ENCODE data around the gene WIPI1.

The WIPI1 gene

DNA sequence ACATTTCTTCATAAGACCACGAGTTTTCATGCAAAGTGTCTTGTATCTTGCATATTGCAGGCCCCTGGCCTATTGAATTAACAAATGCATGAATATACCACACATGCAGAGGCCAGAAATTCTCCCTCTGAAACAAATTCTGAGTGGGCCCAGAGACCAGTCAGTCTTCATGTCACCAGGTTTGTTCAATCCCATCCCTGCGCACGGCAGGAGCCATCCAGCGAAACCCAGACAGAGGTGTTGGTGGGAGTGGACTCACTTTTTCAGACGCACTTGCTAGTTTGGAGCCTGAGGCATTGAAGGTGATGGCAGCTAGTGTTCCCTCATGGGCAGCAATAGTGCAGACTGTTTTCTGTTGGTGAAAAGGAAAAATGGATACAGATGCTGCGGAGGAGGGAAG lies 21.9 kb downstream of the WIPI1 start:
- H3K27me3 Mint-ChIP-seq = no peaks in the 10 kb centered on the region

DNA sequence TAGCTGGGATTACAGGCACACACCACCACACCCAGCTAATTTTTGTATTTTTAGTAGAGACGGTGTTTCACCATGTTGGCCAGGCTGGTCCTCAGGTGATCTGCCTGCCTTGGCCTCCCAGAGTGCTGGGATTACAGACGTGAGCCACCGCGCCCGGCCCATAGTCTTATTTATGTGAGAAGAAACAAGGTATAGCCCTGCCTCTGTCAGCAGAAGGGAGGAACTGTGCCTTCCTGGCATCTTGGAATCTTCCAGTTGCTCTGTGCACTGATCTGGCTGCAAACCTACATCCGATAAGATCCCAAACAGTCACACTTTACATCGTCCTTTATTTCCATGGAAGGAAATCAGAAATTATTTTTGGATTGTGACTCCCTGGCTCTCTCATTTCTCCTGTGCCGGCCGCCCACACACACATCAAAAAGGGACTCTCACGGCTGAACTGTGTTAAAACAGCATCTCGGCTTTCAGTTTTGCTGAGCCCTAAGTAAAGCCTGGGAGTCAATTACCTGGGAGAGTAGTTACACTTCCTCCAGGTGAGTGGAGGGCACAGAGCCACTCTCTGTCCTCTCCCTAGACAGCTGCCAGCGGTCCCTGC lies 23.3 kb downstream of the WIPI1 start:
- Mint-ChIP-seq H3K4me1 (ENCODE audit: low read depth) (peaks cover 41% of the 10 kb centered on the region), H3K9me3 (ENCODE audit: low read depth) (no peaks in the 10 kb centered on the region), H3K27ac (no peak overlapping the region), H3K27me3 (no peaks in the 10 kb centered on the region), H3K4me3 (no peak overlapping the region), H3K36me3 (no peaks in the 10 kb centered on the region)

More for the DNA sequence above, 21.9 kb downstream of the WIPI1 start:
- Mint-ChIP-seq H3K27ac (no peak overlapping the region), H3K4me1 (ENCODE audit: low read depth) (peaks cover 41% of the 10 kb centered on the region), H3K9me3 (ENCODE audit: low read depth) (no peaks in the 10 kb centered on the region), H3K36me3 (no peaks in the 10 kb centered on the region), H3K4me3 (no peak overlapping the region)

DNA sequence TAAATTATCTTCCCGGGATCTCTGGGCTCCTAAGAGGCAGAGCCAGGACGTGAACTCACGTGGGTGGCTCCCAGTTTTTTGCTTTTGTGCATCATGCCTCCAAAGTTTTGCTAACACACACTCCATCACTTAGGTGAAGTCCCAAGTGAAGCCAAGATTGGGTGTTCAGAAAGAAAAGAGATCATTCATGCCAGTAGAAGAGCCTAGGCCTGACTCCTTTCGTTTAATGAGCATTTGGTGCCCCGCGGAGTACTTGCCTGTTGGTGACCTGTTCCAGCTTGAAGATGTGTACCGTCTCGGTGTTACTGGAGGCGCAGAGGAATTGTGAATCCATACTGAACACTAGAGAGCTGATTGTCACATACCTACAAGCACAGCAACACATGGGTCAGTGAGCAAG lies 24.1 kb downstream of the WIPI1 start:
- Mint-ChIP-seq H3K36me3 (no peaks in the 10 kb centered on the region), H3K27me3 (no peaks in the 10 kb centered on the region), H3K27ac (no peak overlapping the region), H3K4me3 (no peak overlapping the region), H3K4me1 (ENCODE audit: low read depth) (peaks cover 34% of the 10 kb centered on the region), H3K9me3 (ENCODE audit: low read depth) (no peaks in the 10 kb centered on the region)

DNA sequence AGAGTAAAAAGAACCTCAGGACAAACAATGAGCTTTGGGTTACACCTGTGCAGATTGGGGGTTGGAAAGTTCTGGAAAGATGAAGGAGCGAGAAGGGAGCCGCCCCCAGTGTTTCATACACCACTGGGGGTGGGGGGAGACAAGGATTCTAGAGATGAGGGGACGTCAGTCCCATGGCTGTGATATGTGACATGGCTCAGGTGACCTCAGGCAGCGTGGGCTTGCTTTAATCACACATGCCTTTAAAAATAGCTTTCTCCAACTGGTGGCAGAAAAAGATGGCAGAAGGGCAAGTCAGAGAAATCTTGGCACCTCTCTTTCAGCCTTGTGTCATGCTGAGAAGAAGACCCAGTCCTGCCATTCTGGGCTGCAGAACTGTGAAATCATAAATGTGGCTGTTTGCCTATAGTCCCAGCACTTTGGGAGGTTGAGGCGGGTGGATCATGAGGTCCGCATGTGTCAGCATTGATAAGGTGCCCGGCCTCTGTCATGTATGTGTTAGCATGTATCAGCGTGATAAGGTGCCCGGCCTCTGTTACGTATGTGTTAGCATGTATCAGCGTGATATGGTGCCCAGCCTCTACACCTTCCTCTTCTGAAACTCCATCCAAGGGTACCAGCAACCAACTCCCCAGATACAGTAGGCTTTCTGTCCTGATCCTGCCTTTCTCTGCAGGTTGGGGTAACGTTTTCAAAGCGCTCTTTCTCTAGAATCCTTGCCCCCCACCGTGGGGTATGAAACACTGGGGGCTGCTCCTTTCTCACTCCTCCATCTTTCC lies 25.0 kb downstream of the WIPI1 start:
- Mint-ChIP-seq H3K27me3 (no peaks in the 10 kb centered on the region), H3K4me1 (ENCODE audit: low read depth) (peaks cover 25% of the 10 kb centered on the region), H3K9me3 (ENCODE audit: low read depth) (no peaks in the 10 kb centered on the region), H3K27ac (no peak overlapping the region), H3K4me3 (no peak overlapping the region), H3K36me3 (no peaks in the 10 kb centered on the region)

DNA sequence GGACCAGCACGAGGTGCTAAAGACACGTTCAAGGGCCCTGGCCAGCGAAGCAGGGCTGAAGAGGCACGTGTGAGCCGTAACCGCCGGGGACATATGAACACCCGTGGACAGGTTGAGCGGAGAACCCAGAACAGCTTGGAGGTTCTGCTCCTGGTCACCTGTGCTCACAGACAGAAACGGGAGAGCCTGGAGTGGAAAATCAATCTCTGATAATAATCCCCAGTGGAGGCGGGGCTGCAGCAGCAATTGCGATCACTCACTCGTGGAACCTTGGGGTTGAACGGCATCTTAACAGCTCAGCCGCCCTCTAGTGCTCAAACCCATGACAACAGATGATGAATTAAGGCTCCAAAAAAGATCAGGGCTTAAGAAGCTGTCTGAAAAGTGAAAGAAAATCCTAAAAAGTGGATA lies 25.6 kb downstream of the WIPI1 start:
- peaks cover 19% of the 10 kb centered on the region for H3K4me1 Mint-ChIP-seq (ENCODE audit: low read depth)

DNA sequence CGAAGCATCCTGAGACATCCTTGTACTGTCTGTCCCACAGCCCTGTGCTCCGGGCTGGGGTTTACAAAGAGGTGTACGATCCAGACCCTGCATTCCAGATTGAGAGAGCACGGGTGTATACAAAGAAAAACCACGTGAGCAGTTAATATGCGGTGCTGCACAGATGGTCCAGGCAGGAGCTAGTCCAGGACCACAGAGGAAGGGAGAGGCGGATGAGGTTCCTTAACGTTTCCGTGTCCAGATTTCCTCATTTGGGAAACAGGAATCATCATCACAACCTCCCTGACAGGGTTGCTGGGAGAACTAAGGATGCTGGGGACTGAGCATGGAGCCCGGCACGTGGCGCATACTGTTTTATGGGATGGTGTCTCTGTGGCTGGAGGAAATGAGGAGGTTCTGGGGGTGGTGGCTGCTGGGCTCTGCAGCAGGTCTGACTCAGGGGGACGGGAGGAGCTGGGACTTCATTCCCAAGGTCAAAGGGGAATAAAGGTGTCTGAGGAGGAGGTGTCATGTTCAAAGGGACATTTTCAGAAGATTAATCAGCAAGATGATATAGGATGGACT lies 26.2 kb downstream of the WIPI1 start:
- Mint-ChIP-seq H3K27me3 (no peaks in the 10 kb centered on the region), H3K9me3 (ENCODE audit: low read depth) (no peaks in the 10 kb centered on the region), H3K4me3 (no peak overlapping the region), H3K36me3 (no peaks in the 10 kb centered on the region), H3K4me1 (ENCODE audit: low read depth) (peaks cover 14% of the 10 kb centered on the region), H3K27ac (no peak overlapping the region)

More for the DNA sequence above, 25.6 kb downstream of the WIPI1 start:
- Mint-ChIP-seq H3K27me3 (no peaks in the 10 kb centered on the region), H3K4me3 (no peak overlapping the region), H3K27ac (no peak overlapping the region), H3K36me3 (no peaks in the 10 kb centered on the region), H3K9me3 (ENCODE audit: low read depth) (no peaks in the 10 kb centered on the region)

DNA sequence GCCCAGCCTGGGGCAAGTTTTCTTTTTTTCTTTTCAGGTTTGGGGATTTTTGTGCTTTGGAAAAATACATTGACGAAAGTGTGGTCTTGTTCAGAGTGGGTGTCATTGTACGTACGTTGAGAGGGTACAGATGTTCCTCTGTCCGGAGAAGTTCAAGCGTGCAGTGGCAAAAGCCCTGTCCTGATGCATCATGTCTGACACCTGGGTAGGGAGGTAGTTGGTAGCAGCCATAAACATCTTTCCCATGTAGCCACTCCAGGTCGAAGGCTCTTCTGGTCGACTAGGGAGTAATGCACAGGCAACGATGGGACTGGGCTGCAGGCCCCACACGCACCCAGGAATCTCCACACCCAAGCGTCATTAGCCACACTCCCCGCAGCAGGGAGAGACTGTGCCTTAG lies 27.4 kb downstream of the WIPI1 start:
- no peak overlapping the region for H3K27ac Mint-ChIP-seq
- H3K27me3 Mint-ChIP-seq = no peaks in the 10 kb centered on the region
- no peak overlapping the region for H3K4me3 Mint-ChIP-seq
- H3K36me3 Mint-ChIP-seq = no peaks in the 10 kb centered on the region
- H3K4me1 Mint-ChIP-seq (ENCODE audit: low read depth) = peaks cover 9% of the 10 kb centered on the region
- H3K9me3 Mint-ChIP-seq (ENCODE audit: low read depth) = no peaks in the 10 kb centered on the region

DNA sequence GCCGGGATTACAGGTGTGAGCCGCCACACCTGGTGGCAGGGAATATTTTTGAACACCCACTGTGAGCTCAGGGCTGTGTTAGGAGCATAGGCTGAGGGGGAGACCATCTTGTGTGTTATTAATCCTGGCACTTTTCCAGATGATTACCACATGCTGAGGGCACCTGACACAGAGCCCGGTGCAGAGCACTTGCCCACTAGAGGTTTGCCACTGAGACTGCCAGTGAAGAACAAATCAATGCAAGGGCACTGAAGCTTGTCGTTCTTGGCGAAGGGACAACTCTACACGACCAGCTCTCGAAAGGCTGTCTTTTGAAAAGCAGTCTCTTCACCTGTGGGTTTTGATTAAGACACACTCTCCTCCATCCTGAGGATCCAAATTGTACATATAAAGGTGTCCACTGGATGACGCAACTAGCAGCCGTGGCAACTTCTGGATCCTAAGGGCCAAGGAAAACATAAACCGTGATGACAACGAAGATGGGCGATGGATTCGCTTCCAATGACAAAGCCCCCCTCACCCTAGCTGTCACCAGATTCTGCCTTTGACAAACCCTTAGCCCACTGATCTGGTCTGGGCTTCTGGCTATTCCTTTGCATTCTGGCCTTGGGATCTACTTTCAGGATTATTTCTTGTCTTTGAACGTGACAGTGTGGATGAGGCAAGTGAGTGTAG lies 28.7 kb downstream of the WIPI1 start:
- peaks cover 9% of the 10 kb centered on the region for H3K4me1 Mint-ChIP-seq (ENCODE audit: low read depth)
- no peaks in the 10 kb centered on the region for H3K9me3 Mint-ChIP-seq (ENCODE audit: low read depth)
- H3K4me3 Mint-ChIP-seq = no peak overlapping the region
- H3K36me3 Mint-ChIP-seq = no peaks in the 10 kb centered on the region
- H3K27me3 Mint-ChIP-seq = no peaks in the 10 kb centered on the region
- H3K27ac Mint-ChIP-seq = no peak overlapping the region

DNA sequence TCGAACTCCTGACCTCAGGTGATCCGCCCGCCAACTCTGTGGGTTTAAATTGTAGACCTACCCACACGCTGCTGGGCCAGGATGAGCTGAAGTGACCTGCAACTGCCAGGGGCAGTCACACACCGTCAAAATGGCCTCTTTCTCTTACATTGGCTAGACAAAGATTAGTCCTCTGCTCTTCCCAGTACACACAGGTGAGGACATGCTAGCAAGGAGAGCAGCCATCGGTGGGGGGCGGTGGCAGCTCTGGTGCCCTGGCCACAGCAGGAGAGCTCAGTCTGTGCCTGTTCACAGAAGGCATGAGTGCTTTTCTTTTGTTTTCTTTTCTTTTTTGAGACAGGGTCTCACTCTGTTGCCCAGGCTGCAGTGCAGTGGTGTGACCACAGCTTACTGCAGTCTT lies 29.7 kb downstream of the WIPI1 start:
- Mint-ChIP-seq H3K4me3 (no peak overlapping the region), H3K27me3 (no peaks in the 10 kb centered on the region), H3K9me3 (ENCODE audit: low read depth) (no peaks in the 10 kb centered on the region), H3K27ac (no peak overlapping the region), H3K4me1 (ENCODE audit: low read depth) (peaks cover 9% of the 10 kb centered on the region), H3K36me3 (no peaks in the 10 kb centered on the region)

DNA sequence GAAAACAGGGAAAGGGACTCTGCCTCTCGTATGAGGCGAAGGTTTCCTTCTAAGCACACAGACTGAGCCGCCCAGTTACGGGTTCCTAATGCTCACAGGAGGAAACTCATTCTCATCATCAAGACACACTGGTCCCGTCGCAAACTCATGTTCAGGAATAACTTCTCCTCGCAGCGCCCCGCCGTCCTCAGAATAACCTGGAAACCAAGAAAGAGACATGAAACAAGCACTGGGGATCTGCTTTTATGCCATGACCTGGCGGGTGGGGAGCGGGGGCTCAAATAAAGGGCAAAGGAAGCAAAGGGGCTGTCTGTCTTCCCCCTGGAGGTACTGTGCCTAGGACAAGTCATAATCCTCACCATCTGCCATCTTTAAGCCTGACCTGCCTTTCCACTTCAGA lies 31.3 kb downstream of the WIPI1 start:
- Mint-ChIP-seq H3K4me3 (no peak overlapping the region), H3K27ac (no peak overlapping the region), H3K27me3 (no peaks in the 10 kb centered on the region), H3K36me3 (no peaks in the 10 kb centered on the region), H3K4me1 (ENCODE audit: low read depth) (no peaks in the 10 kb centered on the region), H3K9me3 (ENCODE audit: low read depth) (no peaks in the 10 kb centered on the region)

DNA sequence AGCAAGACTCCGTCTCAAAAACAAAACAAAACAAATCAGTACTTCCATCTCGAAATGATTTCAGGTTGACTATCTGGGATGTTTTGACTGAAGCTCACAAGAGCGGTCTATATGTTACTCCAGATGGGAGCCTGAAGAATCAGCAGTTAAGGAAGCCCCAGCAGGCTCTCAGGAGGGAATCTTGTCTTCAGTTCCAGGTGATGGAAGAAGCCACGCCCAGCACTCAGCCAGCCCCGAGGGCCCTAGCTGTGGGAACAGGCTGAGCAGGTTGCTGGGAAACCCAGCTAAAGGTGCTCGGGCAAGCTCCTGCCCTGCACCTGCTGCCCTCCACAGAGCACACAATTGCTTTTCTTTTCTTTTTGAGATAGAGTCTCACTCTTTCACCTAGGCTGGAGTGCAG lies 32.4 kb downstream of the WIPI1 start:
- H3K27ac Mint-ChIP-seq = no peak overlapping the region
- no peaks in the 10 kb centered on the region for H3K9me3 Mint-ChIP-seq (ENCODE audit: low read depth)
- H3K4me1 Mint-ChIP-seq (ENCODE audit: low read depth) = no peaks in the 10 kb centered on the region

DNA sequence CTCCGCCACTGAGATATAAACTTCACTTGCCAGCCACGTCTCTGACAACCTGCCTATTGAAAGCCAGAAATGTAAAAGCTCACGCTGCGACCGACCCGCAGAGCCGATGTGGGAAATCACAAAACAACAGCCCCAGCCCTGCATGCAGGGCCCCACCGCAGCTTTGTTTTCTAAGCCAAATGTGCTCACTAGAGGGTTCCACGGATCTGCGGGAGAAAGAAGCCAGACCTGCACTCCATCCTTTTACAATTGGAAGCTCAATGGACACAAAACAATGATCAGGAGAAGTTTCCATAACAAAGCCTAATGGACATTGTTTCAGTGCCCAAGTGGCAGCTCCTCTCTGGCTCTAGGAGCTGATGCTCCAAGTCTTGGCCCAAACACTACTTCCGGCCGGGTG lies 33.1 kb downstream of the WIPI1 start:
- Mint-ChIP-seq H3K36me3 (peaks cover 4% of the 10 kb centered on the region), H3K4me3 (no peak overlapping the region), H3K27me3 (no peaks in the 10 kb centered on the region), H3K4me1 (ENCODE audit: low read depth) (no peaks in the 10 kb centered on the region), H3K9me3 (ENCODE audit: low read depth) (no peaks in the 10 kb centered on the region), H3K27ac (no peak overlapping the region)

More for the DNA sequence above, 32.4 kb downstream of the WIPI1 start:
- Mint-ChIP-seq H3K4me3 (no peak overlapping the region), H3K27me3 (no peaks in the 10 kb centered on the region), H3K36me3 (peaks cover 4% of the 10 kb centered on the region)

DNA sequence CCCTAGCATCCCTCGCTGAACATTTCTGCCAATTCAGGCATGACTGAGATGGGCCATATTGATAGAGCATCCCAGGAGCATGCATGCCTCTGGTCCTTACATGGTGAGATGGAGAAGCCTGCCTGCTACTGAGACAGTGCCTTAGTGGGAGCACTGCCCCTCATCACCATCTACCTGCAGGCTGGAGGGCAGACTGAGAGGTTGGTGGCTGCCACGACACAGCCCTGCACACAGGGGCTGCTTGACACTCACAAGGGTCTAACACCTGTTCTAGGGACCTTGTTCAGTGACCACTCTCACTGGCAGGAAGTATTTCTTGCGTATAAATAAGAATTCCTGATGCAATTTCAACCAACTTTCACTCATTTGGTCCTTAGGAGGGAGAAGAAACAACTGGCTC lies 34.0 kb downstream of the WIPI1 start:
- H3K9me3 Mint-ChIP-seq (ENCODE audit: low read depth) = no peaks in the 10 kb centered on the region
- H3K27ac Mint-ChIP-seq = no peak overlapping the region
- H3K4me1 Mint-ChIP-seq (ENCODE audit: low read depth) = no peaks in the 10 kb centered on the region
- H3K27me3 Mint-ChIP-seq = no peaks in the 10 kb centered on the region
- peaks cover 4% of the 10 kb centered on the region for H3K36me3 Mint-ChIP-seq
- no peak overlapping the region for H3K4me3 Mint-ChIP-seq

DNA sequence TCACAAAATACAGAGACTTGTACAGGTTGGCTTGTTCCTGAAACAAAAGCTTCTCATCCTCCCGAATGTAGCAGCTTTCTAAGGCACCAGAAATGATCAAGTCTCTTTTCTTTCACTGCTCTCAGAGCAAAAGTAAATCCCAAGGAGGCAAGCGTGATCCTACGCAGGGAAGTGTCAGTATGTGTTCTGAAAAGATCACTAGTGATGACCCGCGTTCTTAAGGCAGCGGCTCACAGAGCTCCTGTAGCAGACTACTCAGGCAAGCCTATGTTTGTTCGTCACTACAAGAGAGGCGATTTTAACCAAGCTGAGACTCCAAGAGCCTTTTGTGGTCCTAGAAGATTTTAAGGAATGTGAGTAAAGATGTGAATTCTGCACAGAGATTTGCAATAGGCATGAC lies 34.5 kb downstream of the WIPI1 start:
- Mint-ChIP-seq H3K27me3 (no peaks in the 10 kb centered on the region), H3K9me3 (ENCODE audit: low read depth) (no peaks in the 10 kb centered on the region), H3K4me3 (no peak overlapping the region), H3K36me3 (peaks cover 4% of the 10 kb centered on the region), H3K4me1 (ENCODE audit: low read depth) (peaks cover 3% of the 10 kb centered on the region), H3K27ac (no peak overlapping the region)

DNA sequence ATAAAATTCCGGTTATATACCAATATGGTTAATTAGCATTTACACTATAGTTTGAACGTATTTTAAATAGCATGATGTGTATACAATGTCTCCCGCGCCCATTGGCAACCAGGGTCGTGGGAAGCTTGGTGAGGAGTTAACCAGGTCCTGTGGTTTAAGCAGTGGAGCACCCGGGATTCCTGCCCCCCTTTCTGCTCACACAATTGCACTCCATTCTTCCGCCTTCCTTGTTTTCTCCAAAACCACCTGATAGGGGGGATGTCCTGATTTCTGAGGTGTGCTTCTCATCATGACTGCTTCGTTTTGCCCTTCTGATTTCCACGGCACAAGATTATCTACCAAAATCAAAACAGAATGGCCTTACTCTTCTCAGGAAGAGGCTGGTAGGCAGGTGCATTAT lies 35.8 kb downstream of the WIPI1 start:
- Mint-ChIP-seq H3K36me3 (peaks cover 6% of the 10 kb centered on the region), H3K4me1 (ENCODE audit: low read depth) (peaks cover 8% of the 10 kb centered on the region), H3K9me3 (ENCODE audit: low read depth) (no peaks in the 10 kb centered on the region), H3K27me3 (no peaks in the 10 kb centered on the region), H3K4me3 (no peak overlapping the region), H3K27ac (no peak overlapping the region)
